Type B pancreatic cell (in vitro differentiated cells): ENCODE measurements around the gene RRBP1. TPM values are rescaled to one million over a fixed set of nuclear protein-coding genes. Genes with fewer than 3 reads are reported as not detected.

Experiments used
- DNase-seq: peaks from one replicate; pipeline ENCODE4 v3.0.0; 2021; ENCODE audit warnings: mixed read lengths; ENCODE audit not compliant: unreplicated experiment; ENCODE audit errors: extremely low spot score
- H3K27ac Mint-ChIP-seq: 2 replicates; pipeline ENCODE4 v1.8.0; 2021; ENCODE audit warnings: mild to moderate bottlenecking, mixed read lengths
- H3K27me3 Mint-ChIP-seq: 2 replicates; pipeline ENCODE4 v1.8.0; 2021; ENCODE audit warnings: mixed read lengths
- H3K36me3 Mint-ChIP-seq: 2 replicates; pipeline ENCODE4 v1.8.0; 2021; ENCODE audit warnings: mixed read lengths
- H3K4me1 Mint-ChIP-seq: one replicate; pipeline ENCODE4 v1.8.0; 2021; ENCODE audit warnings: mixed read lengths; ENCODE audit not compliant: unreplicated experiment
- H3K4me3 Mint-ChIP-seq: 2 replicates; pipeline ENCODE4 v1.8.0; 2021; ENCODE audit warnings: mild to moderate bottlenecking, mixed read lengths
- H3K9me3 Mint-ChIP-seq: 2 replicates; pipeline ENCODE4 v1.8.0; 2021; ENCODE audit warnings: mixed read lengths
- total RNA-seq: library from RNA; stranded (reverse); gene quantifications from 2 replicates; pipeline ENCODE4 v1.2.1, GENCODE V29; 2021; ENCODE audit warnings: low replicate concordance
- TF ChIP-seq, protein P1 (sequence below): fragments of 200-600 bp; sonication (generic); conservative IDR thresholded peaks from 2 replicates; pipeline ENCODE4 v1.5.0; 2021; ENCODE audit warnings: antibody characterized with exemption, mild to moderate bottlenecking

Gene RRBP1
- total RNA-seq, 1 donor from 2014 or later = 161 TPM

GRCh38 chr20:17655865-17656479 is 26.1 kb downstream of the RRBP1 start:
- no peaks in the 10 kb centered on the region for H3K27me3 Mint-ChIP-seq
- H3K9me3 Mint-ChIP-seq = peaks cover 7% of the 10 kb centered on the region
- H3K4me3 Mint-ChIP-seq = no peak overlapping the region
- H3K4me1 Mint-ChIP-seq = peaks cover 19% of the 10 kb centered on the region
- no peak for DNase-seq
- peaks cover 35% of the 10 kb centered on the region for H3K36me3 Mint-ChIP-seq
- TF ChIP-seq, protein P1, sequence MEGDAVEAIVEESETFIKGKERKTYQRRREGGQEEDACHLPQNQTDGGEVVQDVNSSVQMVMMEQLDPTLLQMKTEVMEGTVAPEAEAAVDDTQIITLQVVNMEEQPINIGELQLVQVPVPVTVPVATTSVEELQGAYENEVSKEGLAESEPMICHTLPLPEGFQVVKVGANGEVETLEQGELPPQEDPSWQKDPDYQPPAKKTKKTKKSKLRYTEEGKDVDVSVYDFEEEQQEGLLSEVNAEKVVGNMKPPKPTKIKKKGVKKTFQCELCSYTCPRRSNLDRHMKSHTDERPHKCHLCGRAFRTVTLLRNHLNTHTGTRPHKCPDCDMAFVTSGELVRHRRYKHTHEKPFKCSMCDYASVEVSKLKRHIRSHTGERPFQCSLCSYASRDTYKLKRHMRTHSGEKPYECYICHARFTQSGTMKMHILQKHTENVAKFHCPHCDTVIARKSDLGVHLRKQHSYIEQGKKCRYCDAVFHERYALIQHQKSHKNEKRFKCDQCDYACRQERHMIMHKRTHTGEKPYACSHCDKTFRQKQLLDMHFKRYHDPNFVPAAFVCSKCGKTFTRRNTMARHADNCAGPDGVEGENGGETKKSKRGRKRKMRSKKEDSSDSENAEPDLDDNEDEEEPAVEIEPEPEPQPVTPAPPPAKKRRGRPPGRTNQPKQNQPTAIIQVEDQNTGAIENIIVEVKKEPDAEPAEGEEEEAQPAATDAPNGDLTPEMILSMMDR = no peak
- no peak overlapping the region for H3K27ac Mint-ChIP-seq

- no peaks in the 10 kb centered on the region for H3K27me3 Mint-ChIP-seq
- peaks cover 2% of the 10 kb centered on the region for H3K9me3 Mint-ChIP-seq
- DNase-seq = no peak
- TF ChIP-seq, protein P1 = peak; percentile 31
- H3K36me3 Mint-ChIP-seq = peaks cover 28% of the 10 kb centered on the region
- peak overlapping the region; percentile 60 for H3K27ac Mint-ChIP-seq
- peaks cover 13% of the 10 kb centered on the region for H3K4me1 Mint-ChIP-seq
- H3K4me3 Mint-ChIP-seq = no peak overlapping the region
These were observed 26.8 kb downstream of the RRBP1 start for GRCh38 chr20:17655286-17655651.

GRCh38 chr20:17654649-17655285 is 27.3 kb downstream of the RRBP1 start:
- peaks cover 10% of the 10 kb centered on the region for H3K4me1 Mint-ChIP-seq
- peaks cover 23% of the 10 kb centered on the region for H3K36me3 Mint-ChIP-seq
- H3K9me3 Mint-ChIP-seq = no peaks in the 10 kb centered on the region
- peak overlapping the region; percentile 60 for H3K27ac Mint-ChIP-seq
- no peak overlapping the region for H3K4me3 Mint-ChIP-seq
- H3K27me3 Mint-ChIP-seq = no peaks in the 10 kb centered on the region
- TF ChIP-seq, protein P1 = peak; percentile 80
- DNase-seq = no peak

- H3K4me1 Mint-ChIP-seq = peaks cover 14% of the 10 kb centered on the region
These were observed 28.0 kb downstream of the RRBP1 start for GRCh38 chr20:17653835-17654648.

DNA sequence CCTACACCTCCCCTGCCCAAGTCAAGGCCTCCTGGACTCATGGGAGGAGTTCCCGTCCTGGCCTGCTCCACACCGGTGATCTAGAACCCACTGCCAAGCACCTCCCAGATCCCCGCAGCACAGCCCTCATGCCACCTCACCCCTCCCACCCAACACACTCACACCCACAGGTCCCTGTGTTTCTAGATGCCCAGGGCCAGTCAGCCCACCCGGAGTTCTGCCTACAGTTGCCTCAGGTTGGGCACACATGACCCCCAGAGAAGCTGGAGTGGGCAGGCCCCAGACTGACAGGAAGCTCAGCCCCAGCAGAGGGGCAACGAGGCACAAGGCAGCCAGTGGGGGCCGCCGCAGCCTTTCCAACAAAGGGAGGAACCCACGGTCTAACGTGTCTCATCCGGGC is 29.6 kb downstream of the RRBP1 start:
- H3K4me3 Mint-ChIP-seq = no peak overlapping the region

More at GRCh38 chr20:17653835-17654648, 28.0 kb downstream of the RRBP1 start:
- Mint-ChIP-seq H3K36me3 (peaks cover 22% of the 10 kb centered on the region), H3K27ac (no peak overlapping the region), H3K27me3 (no peaks in the 10 kb centered on the region), H3K4me3 (no peak overlapping the region), H3K9me3 (no peaks in the 10 kb centered on the region)
- no peak for DNase-seq
- TF ChIP-seq, protein P1 = no peak

More for the DNA sequence above, 29.6 kb downstream of the RRBP1 start:
- no peak overlapping the region for H3K27ac Mint-ChIP-seq
- TF ChIP-seq, protein P1 = no peak
- no peaks in the 10 kb centered on the region for H3K27me3 Mint-ChIP-seq
- H3K4me1 Mint-ChIP-seq = peaks cover 23% of the 10 kb centered on the region
- no peaks in the 10 kb centered on the region for H3K9me3 Mint-ChIP-seq
- H3K36me3 Mint-ChIP-seq = peaks cover 9% of the 10 kb centered on the region
- no peak for DNase-seq
